NB4 (cell line): ENCODE data around the gene BICD2.

ENCODE experiments used
- DNase-seq: peaks from one replicate; pipeline ENCODE4 v3.0.0; 2010; ENCODE audit warnings: low read depth
- H3K4me3 ChIP-seq: one replicate; pipeline ENCODE4 v1.5.1; 2011; ENCODE audit warnings: mild to moderate bottlenecking, low read depth, low read length, moderate library complexity
- MYC ChIP-seq: IDR thresholded peaks from 2 replicates; pipeline ENCODE4 v1.6.1; 2011; ENCODE audit warnings: low read depth, low read length
- POLR2A ChIP-seq: IDR thresholded peaks from 2 replicates; pipeline ENCODE4 v1.6.1; 2011; ENCODE audit warnings: mild to moderate bottlenecking; ENCODE audit not compliant: insufficient read length; ENCODE audit errors: extremely low read depth
- TF ChIP-seq, protein P1 (sequence below): IDR thresholded peaks from 2 replicates; pipeline ENCODE4 v1.6.1; 2011; ENCODE audit warnings: low read depth, low read length
- TF ChIP-seq, protein P2 (sequence below): IDR thresholded peaks from one replicate; pipeline ENCODE4 v1.5.1; 2012; ENCODE audit warnings: low read depth, low read length

The BICD2 gene

DNA sequence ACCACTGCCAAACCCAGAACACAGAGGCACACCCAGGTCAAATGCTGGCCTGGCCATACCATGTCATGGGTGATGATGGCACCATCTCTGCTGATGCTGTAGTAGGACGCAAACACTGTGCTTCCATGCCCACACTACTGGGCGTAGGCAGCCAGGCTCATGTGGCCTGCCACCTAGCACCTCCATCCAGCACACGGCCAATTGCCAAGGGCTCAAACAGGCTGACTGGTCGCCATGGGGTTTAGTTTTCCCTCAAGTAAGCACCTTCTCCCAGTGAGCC lies 39.4 kb downstream of the BICD2 start:
- DNase-seq: no peak
- no peak overlapping the region for H3K4me3 ChIP-seq
- TF ChIP-seq, protein P1, sequence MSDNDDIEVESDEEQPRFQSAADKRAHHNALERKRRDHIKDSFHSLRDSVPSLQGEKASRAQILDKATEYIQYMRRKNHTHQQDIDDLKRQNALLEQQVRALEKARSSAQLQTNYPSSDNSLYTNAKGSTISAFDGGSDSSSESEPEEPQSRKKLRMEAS: no peak
- TF ChIP-seq, protein P2, sequence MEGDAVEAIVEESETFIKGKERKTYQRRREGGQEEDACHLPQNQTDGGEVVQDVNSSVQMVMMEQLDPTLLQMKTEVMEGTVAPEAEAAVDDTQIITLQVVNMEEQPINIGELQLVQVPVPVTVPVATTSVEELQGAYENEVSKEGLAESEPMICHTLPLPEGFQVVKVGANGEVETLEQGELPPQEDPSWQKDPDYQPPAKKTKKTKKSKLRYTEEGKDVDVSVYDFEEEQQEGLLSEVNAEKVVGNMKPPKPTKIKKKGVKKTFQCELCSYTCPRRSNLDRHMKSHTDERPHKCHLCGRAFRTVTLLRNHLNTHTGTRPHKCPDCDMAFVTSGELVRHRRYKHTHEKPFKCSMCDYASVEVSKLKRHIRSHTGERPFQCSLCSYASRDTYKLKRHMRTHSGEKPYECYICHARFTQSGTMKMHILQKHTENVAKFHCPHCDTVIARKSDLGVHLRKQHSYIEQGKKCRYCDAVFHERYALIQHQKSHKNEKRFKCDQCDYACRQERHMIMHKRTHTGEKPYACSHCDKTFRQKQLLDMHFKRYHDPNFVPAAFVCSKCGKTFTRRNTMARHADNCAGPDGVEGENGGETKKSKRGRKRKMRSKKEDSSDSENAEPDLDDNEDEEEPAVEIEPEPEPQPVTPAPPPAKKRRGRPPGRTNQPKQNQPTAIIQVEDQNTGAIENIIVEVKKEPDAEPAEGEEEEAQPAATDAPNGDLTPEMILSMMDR: no peak
- TF ChIP-seq POLR2A: no peak
- TF ChIP-seq MYC: no peak

DNA sequence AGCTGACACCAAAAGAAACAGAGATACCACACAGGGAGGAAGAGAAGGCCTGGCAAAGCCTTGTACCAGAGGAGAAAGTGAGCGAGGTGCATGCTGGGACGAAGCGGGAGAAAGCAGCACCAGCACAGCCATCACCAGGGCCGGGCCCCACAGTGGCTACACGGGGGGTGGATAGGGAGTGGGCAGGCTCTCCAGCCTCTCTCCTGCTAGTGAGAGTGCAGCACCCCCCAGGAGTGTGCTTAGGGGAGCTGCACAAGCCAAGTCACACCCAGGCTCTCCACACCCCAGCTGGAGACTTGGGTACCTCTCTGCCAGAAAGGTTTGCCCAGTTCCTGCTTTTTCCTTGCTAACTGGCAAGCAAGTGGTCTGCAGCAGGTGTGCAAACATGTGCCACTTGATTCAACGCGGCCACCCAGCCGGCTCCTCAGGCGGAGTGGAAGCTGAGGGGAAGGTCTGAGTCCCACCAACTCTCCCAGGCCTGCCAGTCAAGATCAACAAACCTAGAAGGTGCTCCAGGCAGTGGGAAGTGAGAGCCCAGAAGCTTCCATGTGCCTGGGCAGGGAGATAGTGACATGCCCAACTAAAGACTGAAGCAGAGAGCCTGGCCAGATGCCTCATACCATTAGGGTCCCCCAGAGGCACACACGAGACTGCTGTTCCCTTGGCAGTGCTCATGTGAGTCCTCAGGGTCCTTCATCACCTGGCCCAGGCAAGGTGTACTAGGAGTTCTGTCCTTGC lies 39.9 kb downstream of the BICD2 start:
- TF ChIP-seq, protein P2: no peak
- TF ChIP-seq, protein P1: no peak
- TF ChIP-seq MYC (no peak), POLR2A (no peak)
- no peak overlapping the region for H3K4me3 ChIP-seq
- no peak for DNase-seq

DNA sequence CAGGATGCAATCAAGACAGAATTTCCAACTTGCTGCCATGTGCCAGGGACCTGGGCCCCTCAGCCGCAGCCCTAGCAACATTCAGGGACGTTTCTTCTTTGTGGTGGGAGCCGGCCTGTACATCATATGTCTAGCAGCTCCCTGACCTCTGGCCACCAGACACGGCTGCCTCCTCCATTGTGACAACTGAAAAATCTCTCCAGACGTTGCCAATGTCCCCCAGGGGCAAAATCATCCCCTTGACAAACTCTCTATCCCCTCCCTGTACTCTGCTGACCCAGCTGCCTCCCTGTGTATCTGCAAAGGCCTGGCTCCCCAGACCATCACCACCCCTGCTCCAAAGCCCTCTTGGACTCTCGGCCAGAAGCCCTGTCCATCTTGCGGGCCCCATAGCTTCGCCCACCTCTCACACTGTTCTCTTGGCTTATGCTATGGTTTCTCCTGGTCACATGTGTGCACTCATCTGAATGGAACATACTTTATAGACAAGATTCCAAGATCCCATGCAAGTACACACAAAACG lies 40.8 kb downstream of the BICD2 start:
- TF ChIP-seq, protein P1: no peak
- TF ChIP-seq MYC (no peak), POLR2A (no peak)
- TF ChIP-seq, protein P2: no peak
- DNase-seq: no peak
- no peak overlapping the region for H3K4me3 ChIP-seq

DNA sequence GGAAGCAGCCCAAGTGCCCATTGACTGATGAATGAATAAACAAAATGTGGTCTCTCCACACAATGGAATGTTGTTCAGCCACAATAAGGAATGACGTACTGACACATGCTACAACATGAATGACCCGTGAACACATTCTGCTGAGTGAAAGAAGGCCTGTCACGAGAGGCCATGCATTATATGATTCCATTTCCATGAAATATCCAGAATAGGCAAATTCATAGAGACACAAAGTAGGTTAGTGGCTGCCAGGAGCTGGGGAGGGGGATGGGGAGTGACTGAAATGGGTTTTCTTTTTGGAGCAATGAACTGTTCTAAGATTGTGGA lies 41.4 kb downstream of the BICD2 start:
- no peak overlapping the region for H3K4me3 ChIP-seq
- TF ChIP-seq, protein P2: no peak
- TF ChIP-seq, protein P1: no peak
- TF ChIP-seq POLR2A: no peak
- TF ChIP-seq MYC: no peak
- no peak for DNase-seq

DNA sequence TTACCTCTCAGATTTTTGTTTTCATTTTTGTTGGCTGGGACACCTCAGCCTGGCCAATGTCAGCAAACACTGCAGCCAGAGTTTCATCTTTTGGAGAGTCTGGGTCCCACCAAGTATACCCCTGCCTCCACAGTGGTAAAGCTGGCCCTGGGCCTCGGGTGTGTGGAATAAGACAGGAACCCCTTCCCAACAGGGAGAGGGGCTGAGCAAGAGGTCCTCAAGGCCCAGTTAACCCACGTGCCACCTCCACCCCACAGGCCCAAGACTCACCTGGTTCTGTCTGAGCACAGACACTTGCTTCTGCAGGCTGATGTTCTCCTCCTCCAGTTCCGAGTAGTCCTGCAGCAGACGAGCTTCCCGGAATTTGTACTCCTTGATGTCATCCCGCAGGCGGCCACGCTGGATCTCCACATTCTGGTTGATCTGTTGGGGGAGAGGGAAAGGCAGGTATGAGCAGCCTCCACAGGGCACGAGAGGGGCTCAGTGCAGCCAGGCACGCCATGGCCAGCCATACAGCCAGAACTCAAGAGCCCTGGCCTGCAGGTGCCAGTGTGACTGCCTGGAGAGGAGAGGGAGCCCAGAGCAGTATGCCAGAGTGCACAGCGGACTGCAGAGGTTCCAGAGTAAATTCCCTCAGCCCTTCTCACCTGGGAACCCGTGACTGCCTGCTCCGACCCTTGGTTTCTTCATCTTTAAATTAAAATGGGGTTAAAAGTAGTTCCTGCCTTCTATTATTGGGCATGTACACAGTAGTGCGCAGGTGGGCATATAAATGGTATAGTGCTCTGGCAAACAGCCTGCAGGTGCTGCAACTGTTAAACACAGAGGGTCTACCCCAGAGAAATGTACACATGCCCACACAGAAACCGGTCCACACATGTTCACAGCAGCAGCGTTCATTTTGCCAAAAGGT lies 42.0 kb downstream of the BICD2 start:
- DNase-seq: no peak
- H3K4me3 ChIP-seq: no peak overlapping the region
- TF ChIP-seq, protein P1: no peak
- TF ChIP-seq, protein P2: no peak
- TF ChIP-seq POLR2A: no peak
- TF ChIP-seq MYC: no peak
